GOT3 (cell line): Measurements from ENCODE around the gene PCED1A.

ENCODE experiments used
- DNase-seq: peaks from one replicate; lab custom pipeline; 2025; ENCODE audit warnings: mixed read lengths; lab: John Stamatoyannopoulos, UW

Gene PCED1A, protein sequence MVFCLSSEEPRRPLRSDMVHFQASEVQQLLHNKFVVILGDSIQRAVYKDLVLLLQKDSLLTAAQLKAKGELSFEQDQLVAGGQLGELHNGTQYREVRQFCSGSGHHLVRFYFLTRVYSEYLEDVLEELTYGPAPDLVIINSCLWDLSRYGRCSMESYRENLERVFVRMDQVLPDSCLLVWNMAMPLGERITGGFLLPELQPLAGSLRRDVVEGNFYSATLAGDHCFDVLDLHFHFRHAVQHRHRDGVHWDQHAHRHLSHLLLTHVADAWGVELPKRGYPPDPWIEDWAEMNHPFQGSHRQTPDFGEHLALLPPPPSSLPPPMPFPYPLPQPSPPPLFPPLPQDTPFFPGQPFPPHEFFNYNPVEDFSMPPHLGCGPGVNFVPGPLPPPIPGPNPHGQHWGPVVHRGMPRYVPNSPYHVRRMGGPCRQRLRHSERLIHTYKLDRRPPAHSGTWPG

DNA sequence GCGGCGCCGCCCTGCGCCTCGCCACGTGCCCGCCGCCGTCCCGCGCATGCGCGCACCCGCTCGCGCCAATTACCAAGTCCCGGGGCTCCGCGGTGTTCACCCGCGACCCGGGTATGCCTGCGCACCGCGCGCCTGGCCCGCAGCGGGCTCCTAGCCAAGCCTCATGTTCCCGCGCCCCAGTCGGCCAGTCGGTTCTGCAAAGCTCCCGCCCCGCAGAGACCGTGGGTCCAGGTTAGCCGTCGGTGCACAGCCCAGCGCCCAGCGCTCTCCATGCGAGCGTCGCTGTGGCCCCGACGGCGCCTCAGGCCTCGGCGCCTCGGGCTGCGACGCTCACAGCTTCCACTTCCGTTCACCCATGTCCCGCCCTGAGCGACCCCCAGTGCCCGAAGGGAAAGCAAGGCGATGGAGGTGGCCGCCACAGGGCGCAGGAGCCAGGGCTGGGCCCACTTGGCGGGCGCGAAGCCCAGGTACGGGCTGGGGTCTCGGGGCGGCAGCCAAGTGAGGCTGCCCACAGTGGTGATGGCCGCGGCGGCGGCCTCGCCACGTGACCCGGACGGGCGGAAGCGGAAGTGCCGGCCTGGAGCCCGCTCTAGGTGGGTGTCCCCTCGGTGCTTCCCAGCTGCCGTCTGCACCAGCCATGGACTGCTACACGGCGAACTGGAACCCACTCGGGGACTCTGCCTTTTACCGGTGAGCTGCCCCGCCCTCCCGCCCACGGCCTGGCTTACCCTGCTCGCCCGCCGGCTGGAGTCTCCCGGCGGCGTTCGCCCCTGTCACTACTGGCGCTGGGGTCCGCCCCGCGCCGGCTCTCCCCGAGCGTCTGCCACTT lies at the start of gene PCED1A, which contains the start of gene VPS16:
Gene PCED1A (minus strand): TSS at position 518 of the 829 bp plus-strand sequence. CDS start 743 bp downstream, outside the sequence.
Gene VPS16 (plus strand): TSS at position 608 of the 829 bp plus-strand sequence. CDS start 30 bp downstream, at position 638.
- peak; percentile 81 for DNase-seq

DNA sequence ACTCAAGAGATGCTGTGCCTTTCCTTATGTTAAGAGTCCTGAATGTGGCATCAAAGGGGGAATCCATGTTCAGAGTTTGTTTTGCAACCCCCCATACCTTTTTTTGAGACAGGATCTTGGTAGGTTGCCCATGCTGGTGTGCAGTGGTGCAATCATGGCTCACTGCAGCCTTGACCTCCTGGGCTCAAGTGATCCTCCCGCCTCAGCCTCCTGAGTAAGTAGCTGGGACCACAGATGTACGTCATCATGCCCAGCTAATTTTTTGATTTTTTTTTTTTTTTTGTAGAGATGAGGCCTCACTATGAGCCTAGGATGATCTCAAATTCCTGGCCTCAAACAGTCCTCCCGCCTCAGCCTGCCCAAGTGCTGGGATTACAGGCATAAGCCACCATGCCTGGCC lies 49.3 kb upstream of the PCED1A start:
- DNase-seq = no peak

DNA sequence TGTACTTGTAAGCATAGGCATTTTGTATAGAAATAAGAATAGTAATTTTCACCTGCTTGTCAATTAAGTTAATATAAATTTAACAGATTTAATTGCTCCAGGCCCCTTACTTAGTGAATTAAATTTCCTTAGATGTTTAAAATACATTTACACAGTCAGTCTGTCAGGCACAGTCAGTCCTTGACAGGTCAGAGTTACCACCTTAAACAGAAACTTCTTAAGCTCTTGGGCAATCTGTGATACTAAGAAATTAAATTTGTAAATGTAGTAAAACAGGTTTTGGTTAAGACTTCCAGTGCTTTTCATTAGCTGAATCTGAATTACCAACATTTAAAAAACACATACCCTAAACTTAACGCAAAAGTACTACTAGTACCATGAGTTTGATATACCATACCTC lies 48.8 kb upstream of the PCED1A start:
- no peak for DNase-seq

DNA sequence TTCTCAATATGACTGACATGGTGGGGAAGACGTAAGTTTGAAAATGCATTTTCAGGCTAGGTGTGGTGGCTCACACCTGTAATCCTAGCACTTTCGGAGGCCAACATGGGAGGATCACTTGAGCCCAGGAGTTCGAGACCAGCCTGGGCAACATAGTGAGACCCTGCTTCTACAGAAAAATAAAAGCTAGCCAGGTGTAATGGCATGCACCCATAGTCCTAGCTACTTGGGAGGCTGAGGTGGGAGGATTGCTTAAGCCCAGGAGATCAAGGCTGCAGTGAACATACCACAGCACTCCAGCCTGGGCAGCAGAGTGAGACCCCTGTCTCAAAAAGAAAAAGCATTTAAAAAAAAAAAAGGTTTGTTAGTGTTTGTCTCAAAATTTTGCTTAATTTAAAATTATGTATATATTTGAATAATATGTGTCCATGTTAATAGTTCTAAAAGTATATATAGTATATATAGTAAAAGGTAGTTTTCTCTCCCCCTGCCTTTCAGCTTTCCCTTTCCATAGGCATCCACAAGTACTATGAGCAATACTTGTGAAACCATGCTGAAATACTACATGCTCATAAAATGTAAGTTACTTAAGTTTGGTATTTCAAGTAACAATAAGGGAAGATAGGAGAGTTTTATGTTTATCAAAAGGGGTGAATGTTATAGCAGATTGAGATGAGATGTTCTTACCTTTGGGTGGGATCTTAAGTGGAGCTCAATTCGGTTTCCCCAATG lies 47.9 kb upstream of the PCED1A start:
- no peak for DNase-seq

DNA sequence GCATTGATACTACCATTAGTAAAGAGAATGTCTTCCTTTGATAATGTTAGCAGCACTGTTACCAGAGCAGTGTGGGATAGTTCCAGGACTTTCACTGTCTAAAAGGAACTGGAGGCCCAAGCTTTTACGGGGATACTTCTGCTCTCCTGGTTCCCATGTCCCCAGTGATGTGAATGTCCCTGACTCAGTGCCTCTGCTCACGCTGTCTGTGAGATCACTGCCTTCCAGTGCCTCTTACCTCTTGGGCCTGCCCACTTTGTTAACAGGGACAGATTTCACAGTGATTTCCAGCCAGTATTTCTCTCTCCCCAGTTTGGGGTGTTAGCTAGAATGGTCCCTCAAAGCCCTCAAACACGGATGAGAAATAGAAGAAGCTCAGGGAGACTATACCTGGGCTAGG lies 47.3 kb upstream of the PCED1A start:
- no peak for DNase-seq

DNA sequence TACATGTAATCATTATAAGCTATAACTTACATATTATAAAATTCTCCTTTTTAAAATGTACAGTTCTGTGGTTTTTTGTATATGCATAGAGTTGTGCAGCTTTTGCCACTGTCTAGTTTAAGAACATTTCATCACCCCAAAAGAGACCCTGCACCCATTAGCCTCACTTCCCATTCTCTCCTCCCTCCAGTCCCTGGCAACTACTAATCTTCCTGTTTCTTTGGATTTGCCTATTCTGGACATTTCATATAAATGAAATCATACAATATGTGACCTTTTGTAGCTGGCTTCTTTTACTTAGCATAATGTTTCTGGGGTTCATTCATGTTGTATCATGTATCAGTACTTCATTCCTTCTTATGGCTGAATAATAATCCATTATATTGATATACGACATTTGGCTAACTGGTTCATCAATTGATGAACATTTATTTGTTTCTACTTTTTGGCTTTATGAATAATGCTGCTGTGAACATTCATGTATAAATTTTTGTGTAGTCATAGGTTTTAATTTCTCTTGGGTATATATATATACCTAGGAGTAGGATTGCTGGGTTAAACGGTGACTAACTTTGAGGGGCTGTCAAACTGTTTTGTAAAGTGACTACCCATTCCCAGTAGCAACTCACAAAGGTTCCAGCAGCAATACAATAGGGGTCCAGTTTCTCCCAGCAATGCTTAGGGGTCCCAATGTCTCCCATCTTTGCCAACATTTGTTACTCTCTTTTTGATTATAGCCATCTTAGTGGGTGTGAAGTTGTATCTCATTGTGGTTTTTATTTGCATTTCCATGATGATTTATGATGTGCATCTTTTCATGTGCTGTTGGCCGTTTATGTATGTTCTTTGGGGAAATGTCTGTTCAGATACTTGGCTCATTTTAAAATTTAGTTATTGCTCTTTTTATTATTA lies 43.5 kb upstream of the PCED1A start:
- DNase-seq = no peak

DNA sequence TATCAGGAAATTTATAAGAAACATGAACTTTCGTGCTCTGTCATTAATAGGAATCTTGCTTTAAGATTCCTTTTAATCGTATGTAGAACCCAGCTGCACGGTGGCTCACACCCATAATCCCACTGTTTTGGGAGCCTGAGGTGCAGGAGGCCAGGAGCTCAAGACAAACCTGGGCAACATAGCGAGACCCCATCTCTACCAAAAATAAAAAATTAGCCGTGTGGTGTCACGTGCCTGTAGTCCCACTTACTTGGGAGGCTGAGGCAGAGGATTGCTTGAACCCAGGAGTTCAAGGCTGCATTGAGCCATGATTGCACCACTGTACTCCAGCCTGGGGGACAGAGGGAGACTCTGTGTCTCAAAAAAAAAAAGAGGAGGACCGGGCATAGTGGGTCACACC lies 40.2 kb upstream of the PCED1A start:
- DNase-seq = no peak

DNA sequence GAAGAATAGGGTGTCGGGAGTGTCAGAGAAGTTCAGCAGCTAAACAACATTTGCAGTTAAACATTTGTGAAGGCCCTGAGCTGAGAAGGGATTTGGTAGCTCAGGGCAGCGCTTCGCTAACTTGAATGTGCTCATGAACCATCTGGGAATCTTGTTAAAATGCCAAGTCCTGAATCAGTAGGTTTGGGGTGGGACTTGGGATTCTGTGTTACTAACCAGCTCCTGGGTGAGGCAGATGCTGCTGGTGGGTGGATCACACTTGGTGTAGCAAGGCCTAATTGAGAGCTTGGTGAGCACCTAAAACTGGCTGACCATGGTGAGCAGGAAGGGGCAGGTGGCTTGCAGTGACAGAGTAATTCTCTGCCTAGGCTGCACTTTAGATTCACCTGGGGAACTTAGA lies 38.7 kb upstream of the PCED1A start:
- DNase-seq = no peak

DNA sequence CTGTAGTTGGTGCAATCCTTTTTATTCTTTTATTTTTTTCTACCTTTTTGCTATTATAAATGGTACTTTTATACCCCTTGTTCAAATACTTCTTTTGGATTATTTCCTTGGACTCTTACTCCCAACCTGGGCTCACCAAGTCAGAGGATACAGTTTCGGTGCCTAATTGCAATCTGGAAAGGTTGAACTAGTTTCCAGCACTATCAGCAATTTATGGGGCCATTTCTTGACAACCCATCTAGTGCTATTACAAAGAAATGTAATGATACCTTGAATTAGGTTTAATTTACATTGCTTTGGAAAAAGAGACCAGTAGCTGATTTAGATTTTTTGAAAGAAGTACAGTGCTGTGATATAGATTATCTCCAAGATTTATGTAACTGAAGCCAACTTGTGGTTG lies 38.1 kb upstream of the PCED1A start:
- DNase-seq = no peak

DNA sequence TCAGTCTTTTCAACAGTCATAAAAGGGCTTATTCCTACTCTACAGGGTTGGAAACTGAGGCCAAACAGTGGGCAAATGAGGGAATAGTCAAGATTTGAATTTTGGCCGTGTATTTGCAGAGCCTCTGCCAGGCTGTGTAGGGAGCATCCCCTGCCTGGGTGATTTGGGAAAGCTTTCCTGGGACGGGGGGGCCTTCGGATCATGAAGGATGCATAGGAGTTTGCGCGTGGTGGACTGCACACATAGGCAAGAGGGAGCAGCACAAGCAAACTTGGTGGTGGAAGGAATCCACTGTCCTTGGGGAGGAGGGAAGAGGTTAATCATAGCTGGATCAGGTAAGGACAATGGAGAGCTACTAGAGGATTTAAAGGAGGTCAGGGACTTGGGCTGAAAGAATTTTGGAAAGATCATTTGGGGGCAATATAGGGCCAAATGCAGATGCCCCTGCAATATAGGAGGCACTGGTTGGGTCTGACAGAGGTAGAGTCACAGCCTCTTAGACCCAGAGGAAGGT lies 35.3 kb upstream of the PCED1A start:
- no peak for DNase-seq

DNA sequence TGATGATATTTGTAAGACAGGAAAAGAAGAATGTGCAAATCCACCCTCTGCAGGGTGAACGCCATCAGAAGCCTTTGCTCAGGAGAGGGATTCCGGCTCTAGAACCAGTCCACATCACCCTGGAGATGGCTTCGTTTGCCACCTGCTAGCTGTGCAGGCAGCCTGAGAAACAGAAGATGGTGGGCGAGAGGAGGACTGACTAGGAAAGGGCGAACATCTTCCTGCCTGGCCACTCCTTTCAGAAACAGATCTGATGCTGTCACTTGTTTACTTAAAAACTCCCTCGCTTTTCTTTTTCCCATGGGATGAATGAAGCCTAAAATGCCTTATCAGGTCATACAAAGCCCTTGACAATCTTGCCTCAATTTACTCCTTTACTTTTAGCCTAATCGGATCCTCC lies 34.0 kb upstream of the PCED1A start:
- DNase-seq = no peak

DNA sequence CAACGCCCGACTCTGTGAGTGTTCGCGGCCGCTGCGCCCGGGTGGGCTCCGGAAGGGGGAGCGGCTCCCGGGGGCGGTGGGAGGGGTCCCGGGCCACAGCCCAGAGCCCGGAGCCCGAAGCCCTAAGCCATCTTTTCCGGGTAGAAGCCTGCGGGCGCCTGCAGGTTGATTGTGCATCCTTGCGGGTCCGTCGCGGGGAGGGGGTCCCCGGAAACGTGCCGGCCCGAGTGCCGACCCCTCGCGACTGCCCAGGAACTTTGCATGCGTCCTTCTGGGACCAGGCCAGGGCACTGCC lies 33.2 kb upstream of the PCED1A start:
- DNase-seq = no peak

DNA sequence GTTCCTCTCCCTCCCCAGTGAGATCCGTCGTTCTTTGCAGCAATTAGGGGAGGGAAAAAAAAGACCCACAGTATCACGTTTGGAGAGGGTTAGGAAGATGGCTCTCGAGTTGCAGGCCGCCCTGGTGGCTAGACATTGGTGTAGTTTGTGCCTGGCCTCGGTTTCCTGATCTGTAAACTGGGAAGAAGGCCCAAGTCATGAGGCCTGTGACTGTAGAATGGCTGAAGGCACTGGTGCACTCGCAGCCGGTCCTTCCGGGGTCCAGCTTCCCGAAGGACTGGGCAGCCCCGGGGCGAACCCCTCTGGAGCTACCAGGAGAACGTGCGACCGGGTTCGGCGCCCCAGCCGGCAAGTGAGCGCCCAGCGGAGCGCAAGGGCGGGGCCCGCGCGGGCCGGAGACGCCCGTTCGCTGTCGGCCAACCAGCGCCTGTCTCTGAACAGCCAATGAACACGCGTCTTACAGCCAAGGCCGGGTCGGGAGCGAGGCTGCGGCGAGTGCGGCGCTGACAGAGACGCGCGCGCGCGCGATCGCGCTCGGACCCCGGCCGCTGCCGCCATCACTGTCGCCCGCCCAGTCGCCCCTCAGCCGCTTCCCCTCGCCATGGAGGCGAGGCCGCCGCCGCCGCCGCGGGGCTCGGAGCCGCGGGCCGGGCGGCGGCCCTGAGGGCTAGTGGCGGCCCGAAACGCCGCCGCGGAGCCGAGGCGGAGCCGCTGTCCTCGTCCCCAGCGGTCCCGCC lies 32.7 kb upstream of the PCED1A start, which contains the start of gene PTPRA:
Gene PTPRA (plus strand): TSS at position 472 of the 737 bp plus-strand sequence. CDS start 90,797 bp downstream, outside the sequence.
- peak; percentile 79 for DNase-seq

DNA sequence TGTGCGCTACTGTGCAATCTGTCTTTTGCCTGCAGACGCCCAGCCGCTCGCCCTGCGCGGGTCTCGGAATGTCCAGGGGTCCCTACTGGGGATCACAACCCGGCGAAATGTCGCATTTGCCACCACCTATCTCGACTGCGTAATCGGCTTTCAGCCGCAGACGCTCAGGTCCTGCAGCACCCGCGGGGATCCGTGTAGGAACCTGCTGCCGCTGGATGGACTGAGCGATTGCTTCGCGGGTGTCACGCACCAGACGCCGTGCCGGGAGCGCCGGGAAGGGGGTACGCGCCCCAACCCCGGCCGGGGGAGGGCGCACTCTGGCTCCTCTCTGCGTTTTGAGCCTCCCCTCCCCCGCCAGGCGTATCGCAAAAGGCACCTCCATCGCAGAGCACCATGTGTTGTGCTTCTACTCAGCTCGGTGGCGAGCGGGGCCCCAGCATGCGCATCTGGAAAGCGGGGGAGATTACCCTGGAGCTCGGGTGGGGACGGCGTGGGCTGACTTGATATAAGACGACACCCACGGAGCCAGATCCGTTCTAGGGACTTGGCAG lies 32.1 kb upstream of the PCED1A start:
- no peak for DNase-seq

DNA sequence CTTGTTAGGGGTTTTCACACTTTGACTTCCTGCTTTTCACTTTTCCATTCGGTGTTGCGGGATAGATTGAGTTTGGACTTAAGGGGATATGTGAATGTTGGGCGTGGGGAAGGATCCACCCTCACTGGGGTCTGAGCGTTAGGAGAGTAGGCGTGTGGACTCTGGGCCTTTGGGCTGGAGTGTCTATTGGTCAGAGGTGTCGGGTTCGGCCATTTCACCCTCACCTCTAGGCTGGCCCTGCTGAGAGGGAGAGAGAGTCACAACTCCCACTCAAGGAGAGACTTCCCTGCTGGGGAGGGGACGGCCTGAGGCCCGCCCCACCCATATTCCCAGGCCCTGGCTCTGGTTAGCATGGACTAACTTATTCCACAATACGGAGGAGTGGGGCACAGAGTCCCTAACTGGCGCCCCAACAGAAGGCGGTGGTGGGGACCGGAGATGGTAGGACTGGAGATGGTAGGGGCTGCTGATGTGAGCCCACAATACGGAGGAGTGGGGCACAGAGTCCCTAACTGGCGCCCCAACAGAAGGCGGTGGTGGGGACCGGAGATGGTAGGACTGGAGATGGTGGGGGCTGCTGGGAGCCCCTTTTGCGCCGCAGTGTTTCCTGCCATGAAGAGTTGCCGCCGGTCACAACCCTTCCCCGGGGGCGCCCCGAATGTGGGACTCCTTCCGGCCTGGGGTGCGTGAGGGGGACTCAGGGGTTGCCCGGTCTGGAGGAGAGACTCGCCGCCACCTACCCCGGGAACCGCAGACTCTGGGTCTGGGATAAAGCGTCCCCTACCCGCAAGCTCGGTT lies 31.4 kb upstream of the PCED1A start:
- DNase-seq = no peak

DNA sequence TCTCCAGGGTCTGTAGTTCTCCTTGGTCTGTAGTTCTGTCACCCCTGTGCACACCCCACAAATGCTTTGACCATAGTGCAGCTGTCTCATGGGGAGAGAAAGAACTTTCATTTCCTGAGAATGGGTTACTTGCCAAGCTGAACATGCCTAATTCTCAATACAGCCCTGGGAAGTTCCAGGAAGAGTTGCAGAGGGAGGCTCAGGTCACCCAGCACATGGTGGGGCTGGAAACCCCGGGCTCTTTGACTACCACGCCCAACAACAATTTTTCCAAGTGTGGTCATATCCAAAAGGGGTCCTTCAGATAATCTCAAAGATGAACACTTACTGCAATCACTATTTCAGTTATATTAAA lies 30.6 kb upstream of the PCED1A start:
- DNase-seq = no peak

DNA sequence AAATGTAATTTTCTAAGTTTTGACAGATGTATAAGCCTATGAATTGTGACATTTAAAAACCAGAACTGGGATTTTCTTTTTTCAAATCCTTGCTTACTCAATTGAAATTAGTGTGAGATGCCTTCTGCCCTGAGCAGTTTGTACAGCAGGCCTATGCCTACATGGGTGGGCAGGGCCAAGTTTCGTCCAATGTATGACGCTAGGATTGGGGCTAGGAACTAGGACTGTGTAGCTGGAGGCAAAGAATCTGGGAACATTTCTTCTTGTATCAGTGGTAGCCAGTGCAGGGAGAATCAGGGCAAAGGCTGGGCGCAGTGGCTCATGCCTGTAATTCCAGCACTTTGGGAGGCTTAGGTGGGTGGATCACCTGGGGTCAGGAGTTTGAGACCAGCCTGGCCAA lies 28.9 kb upstream of the PCED1A start:
- no peak for DNase-seq

DNA sequence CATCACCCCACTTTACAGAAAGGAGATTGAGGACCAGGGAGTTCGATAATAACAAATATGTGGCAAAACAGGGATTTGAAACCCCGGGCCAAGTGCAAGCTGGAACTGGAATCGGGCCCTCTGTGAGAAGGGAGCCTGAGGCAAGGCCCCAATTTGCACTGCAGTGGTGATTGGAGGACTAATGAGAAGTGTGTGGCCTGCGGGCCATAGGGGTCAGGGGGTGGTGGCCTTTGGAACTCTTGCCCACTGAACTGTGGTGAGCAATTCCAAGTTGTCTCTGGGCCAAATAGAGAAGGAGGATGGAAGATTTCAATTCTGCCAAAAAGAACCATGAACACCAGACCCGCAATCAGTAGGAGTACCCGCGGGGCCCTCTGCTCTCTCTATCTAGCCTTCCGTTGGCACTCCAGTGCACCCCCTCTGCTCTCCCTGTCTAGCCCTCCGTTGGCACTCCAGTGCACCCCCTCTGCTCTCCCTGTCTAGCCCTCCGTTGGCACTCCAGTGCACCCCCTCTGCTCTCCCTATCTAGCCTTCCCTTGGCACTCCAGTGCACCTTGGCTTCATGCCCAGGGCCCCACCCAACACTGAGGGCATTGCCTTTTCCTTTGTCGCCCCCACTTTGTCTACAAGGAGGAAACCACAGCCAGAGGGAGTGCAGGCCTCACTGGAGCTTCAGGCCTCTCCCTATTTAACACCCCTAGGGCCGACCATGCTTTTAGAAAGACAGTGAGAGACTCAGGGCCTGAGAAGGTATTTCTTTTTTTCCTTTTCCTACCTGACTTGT lies 26.8 kb upstream of the PCED1A start:
- DNase-seq = no peak
